ENCODE results near the gene HRH1.

DNA sequence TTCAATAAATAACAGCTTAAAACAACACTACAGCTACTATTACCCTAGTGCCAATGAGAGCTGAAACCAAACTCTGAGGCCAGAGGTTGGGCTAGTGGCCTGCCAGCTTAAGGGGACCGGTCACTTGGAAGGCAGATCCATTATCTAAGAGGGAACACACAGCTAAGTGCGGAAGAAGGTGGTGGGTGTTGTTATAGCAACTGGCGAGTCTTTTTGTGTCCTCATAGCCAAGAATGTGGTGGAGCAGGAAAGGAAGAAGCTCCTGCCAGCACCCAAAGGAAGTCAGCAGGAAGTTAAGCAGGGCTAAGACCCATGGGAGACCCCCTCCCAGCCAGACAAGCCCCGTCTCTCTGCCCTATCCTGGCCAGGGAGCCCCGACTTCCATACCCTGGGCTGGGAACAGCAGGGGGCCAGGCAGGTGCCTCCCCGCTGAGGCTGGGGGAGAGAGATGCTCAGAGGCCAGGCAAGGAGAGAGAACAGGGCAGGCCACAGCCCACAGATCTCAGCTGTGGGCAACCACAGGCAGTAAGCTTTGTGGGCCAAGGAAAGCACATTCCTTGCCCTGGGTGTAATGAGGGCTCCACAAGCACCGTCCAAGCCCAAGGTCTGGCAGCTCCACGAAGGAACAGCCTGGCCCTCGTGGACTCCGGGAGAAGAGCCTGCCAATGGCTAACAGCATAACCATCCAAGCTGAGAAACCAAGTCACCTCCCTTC, 34.0 kb upstream of the HRH1 start:
- TF ChIP-seq, protein P1, sequence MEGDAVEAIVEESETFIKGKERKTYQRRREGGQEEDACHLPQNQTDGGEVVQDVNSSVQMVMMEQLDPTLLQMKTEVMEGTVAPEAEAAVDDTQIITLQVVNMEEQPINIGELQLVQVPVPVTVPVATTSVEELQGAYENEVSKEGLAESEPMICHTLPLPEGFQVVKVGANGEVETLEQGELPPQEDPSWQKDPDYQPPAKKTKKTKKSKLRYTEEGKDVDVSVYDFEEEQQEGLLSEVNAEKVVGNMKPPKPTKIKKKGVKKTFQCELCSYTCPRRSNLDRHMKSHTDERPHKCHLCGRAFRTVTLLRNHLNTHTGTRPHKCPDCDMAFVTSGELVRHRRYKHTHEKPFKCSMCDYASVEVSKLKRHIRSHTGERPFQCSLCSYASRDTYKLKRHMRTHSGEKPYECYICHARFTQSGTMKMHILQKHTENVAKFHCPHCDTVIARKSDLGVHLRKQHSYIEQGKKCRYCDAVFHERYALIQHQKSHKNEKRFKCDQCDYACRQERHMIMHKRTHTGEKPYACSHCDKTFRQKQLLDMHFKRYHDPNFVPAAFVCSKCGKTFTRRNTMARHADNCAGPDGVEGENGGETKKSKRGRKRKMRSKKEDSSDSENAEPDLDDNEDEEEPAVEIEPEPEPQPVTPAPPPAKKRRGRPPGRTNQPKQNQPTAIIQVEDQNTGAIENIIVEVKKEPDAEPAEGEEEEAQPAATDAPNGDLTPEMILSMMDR (IDR thresholded peaks at IDR 0.05): no peak
- TF ChIP-seq POLR2A (IDR thresholded peaks at IDR 0.05) (no peak), EP300 (IDR thresholded peaks at IDR 0.05) (no peak)

Data from ovary (tissue), 3 donors.